ENCODE measurements around the gene PPP1R16B. TPM values are rescaled to one million over a fixed set of nuclear protein-coding genes. Genes with fewer than 3 reads are reported as not detected.
"Not testable (repeated sequence)": the region's sequence is repeated elsewhere in the genome, so short reads cannot be mapped to it uniquely, and the experiment has no call there.

The PPP1R16B gene
- total RNA-seq, 1 donor from 2014 or later, result 6.4 TPM

- Histone ChIP-seq H3K36me3 (no peaks in the 10 kb centered on the region), H3K27me3 (no peaks in the 10 kb centered on the region), H3K4me3 (no peak overlapping the region), H3K4me1 (peaks cover 6% of the 10 kb centered on the region), H3K27ac (no peak overlapping the region), H3K9me3 (no peaks in the 10 kb centered on the region)
- DNase-seq (ENCODE audit: extremely low spot score in 2 of 2), result no peak
- intact Hi-C loops (cut with DNase I), result no loop called here
- TF ChIP-seq POLR2A (IDR thresholded peaks at IDR 0.05) (no peak), CTCF (IDR thresholded peaks at IDR 0.05) (no peak), POLR2AphosphoS5 (IDR thresholded peaks at IDR 0.05; ENCODE audit: insufficient read depth in 1 of 2, low read depth in 1 of 2) (no peak)
Measured at GRCh38 chr20:38952153-38952552, 146.7 kb downstream of the PPP1R16B start.

DNA sequence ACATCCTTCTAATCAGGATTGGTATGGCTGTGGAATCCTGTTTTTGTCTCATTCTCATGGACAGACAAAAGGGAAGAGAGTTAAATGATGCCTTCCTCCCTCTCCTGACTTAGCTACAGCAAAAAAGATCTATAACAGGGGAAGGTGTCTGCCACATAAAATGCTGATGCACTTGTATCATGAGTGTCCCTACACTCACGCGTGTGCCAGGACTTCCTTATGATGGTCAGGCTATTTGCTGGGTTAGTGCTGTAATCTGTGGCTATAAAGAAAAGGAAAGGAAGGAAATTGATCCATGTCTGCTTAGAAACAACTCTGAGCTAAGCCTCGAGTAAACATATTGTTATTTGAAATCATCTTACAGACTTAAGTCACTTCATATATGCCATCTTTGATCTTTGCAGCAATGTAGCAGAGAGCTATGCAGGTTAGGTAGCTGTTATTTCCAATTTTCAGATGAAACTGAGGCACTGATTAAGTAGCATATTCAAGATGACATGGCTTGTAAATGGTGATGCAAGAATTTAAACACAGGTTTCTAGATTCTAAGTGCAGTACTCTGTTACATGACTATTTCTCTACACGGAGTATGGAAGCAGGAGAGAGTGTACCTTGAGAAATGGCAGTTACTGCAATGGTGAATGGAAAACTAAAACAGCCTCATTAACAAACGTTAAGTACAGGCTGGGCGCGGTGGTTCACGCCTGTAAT, 148.3 kb downstream of the PPP1R16B start:
- H3K9me3 ChIP-seq, result no peaks in the 10 kb centered on the region
- DNase-seq (ENCODE audit: extremely low spot score in 2 of 2), result no peak
- no peak overlapping the region for H3K4me3 ChIP-seq
- H3K27ac ChIP-seq, result no peak overlapping the region
- H3K27me3 ChIP-seq, result no peaks in the 10 kb centered on the region
- intact Hi-C loops (cut with DNase I), result no loop called here
- no peaks in the 10 kb centered on the region for H3K4me1 ChIP-seq
- no peaks in the 10 kb centered on the region for H3K36me3 ChIP-seq
- TF ChIP-seq CTCF (IDR thresholded peaks at IDR 0.05) (no peak), POLR2AphosphoS5 (IDR thresholded peaks at IDR 0.05; ENCODE audit: insufficient read depth in 1 of 2, low read depth in 1 of 2) (no peak), POLR2A (IDR thresholded peaks at IDR 0.05) (no peak)

GRCh38 chr20:38957235-38957876, 151.9 kb downstream of the PPP1R16B start:
- no peak overlapping the region for H3K27ac ChIP-seq

DNA sequence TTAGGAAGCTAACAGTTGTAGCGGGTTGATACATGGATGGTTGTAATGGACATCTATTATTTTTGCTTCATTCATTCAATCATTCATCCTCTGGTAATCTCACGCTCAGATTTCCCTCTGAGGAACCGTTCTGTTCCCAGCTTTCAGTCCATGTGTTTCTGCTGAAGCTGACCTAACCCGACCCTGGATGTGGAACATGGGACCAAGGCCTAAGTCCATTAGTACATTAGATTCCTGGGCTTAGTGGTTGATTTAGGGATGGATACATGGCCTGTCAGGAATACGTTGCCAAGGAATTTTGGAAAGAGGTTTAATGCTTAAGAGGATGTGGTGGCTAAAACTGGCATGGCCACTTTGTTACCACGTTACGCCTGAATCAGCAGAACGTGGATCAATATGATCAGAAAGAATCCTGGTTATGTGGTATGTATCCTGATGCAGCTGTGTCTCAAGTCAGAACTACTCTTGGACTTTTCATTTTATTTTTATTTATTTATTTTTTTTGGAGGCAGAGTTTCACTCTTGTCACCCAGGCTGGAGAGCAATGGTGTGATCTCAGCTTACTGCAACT, 152.5 kb downstream of the PPP1R16B start:
- DNase-seq (ENCODE audit: extremely low spot score in 2 of 2), result no peak
- no peak overlapping the region for H3K4me3 ChIP-seq
- no peaks in the 10 kb centered on the region for H3K36me3 ChIP-seq
- H3K27ac ChIP-seq, result no peak overlapping the region
- H3K27me3 ChIP-seq, result no peaks in the 10 kb centered on the region
- TF ChIP-seq POLR2AphosphoS5 (IDR thresholded peaks at IDR 0.05; ENCODE audit: insufficient read depth in 1 of 2, low read depth in 1 of 2), result no peak
- TF ChIP-seq POLR2A (IDR thresholded peaks at IDR 0.05), result no peak
- no peak for TF ChIP-seq CTCF (IDR thresholded peaks at IDR 0.05)
- H3K9me3 ChIP-seq, result no peaks in the 10 kb centered on the region
- intact Hi-C loops (cut with DNase I), result no loop called here
- peaks cover 12% of the 10 kb centered on the region for H3K4me1 ChIP-seq

More at GRCh38 chr20:38957235-38957876, 151.9 kb downstream of the PPP1R16B start:
- DNase-seq (ENCODE audit: extremely low spot score in 2 of 2), result no peak
- Histone ChIP-seq H3K4me3 (no peak overlapping the region), H3K9me3 (no peaks in the 10 kb centered on the region), H3K36me3 (no peaks in the 10 kb centered on the region), H3K27me3 (no peaks in the 10 kb centered on the region), H3K4me1 (peaks cover 7% of the 10 kb centered on the region)
- intact Hi-C loops (cut with DNase I), result no loop called here
- TF ChIP-seq POLR2AphosphoS5 (IDR thresholded peaks at IDR 0.05; ENCODE audit: insufficient read depth in 1 of 2, low read depth in 1 of 2) (no peak), CTCF (IDR thresholded peaks at IDR 0.05) (no peak), POLR2A (IDR thresholded peaks at IDR 0.05) (no peak)

DNA sequence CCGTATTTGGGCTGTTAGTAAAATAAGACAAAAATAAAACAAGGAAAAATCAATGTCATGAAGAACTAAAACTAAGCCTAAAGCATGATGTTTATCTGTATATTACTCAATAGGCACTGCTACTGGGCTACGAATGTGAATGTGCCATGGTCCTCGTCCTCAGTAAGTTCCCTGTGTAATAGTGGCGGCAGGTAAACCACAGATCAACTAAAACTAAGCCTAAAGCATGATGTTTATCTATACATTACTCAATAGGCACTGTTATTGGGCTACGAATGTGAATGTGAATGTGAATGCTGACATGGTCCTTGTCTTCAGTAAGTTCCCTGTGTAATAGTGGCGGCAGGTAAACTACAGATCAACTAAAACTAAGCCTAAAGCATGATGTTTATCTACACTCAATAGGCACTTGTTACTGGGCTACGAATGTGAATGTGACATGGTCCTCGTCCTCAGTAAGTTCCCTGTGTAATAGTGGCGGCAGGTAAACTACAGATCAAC, 154.7 kb downstream of the PPP1R16B start:
- H3K36me3 ChIP-seq; H3K27me3 ChIP-seq; H3K4me3 ChIP-seq; DNase-seq (ENCODE audit: extremely low spot score in 2 of 2); H3K9me3 ChIP-seq; H3K27ac ChIP-seq; intact Hi-C loops (cut with DNase I): not testable (repeated sequence)
- H3K4me1 ChIP-seq, result peaks cover 23% of the 10 kb centered on the region

Data from vagina (tissue), 2 donors.